Stimulated activated naive B cell treated with anti-CD40 and anti-IgM and Interleukin-4, amounts not matched to agents 10 μg/mL and 1 μg/mL and 100 μg/mL, for 72 hours (primary cell): ENCODE measurements around the gene CNOT9.

ENCODE experiments used
- ATAC-seq, 2 donors: fragments of 150-1000 bp; cut with Tn5 transposase; replicated peaks; 2 replicates each; pipeline ENCODE4 v1.10.0; 2021; ENCODE audit warnings: moderate library complexity in 1 of 2
- DNase-seq: peaks from one replicate; pipeline ENCODE4 v3.0.0; 2021
- H3K27ac Mint-ChIP-seq: one replicate; pipeline ENCODE4 v1.8.0; 2022; ENCODE audit warnings: mild to moderate bottlenecking, mixed read lengths
- H3K27me3 Mint-ChIP-seq, 2 donors: one replicate each; pipeline ENCODE4 v1.8.0; 2022; ENCODE audit warnings: mixed read lengths in 2 of 2
- H3K36me3 Mint-ChIP-seq, 2 donors: one replicate each; pipeline ENCODE4 v1.8.0; 2022; ENCODE audit warnings: mixed read lengths in 2 of 2, mild to moderate bottlenecking in 1 of 2
- H3K4me1 Mint-ChIP-seq, 2 donors: one replicate each; pipeline ENCODE4 v1.8.0; 2022; ENCODE audit warnings: mixed read lengths in 2 of 2, mild to moderate bottlenecking in 1 of 2
- H3K4me3 Mint-ChIP-seq, 2 donors: one replicate each; pipeline ENCODE4 v1.8.0; 2022; ENCODE audit warnings: mild to moderate bottlenecking in 2 of 2, mixed read lengths in 2 of 2, moderate library complexity in 1 of 2
- H3K9me3 Mint-ChIP-seq, 2 donors: one replicate each; pipeline ENCODE4 v1.8.0; 2022; ENCODE audit warnings: mixed read lengths in 2 of 2, mild to moderate bottlenecking in 1 of 2

The CNOT9 gene

DNA sequence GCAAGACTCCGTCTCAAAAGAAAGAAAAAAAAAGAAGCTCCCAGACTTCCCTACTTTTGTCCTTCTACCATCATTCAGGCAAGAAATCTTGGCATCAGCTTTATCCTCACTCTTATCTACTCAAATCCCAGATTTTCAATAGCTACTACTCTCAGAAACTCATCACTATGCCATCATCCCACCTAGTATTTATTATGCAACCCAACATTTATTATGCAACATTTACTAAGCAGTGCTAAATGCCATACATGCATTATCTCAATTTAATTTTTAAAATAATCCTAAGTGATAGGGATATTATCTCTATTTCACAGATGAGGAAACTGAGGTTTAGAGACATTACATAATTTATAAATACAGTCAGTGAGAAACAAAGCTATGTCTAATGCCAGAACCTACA is 4.6 kb upstream of the CNOT9 start:
- H3K27ac Mint-ChIP-seq: no peak overlapping the region
- peaks cover 18 to 29% of the 10 kb centered on the region in 2 donors for H3K4me1 Mint-ChIP-seq
- no peaks in the 10 kb centered on the region for H3K27me3 Mint-ChIP-seq
- ATAC-seq (no peak), DNase-seq (no peak)
- no peaks in the 10 kb centered on the region for H3K9me3 Mint-ChIP-seq
- H3K4me3 Mint-ChIP-seq: no peak overlapping the region
- H3K36me3 Mint-ChIP-seq: peaks cover 27 to 45% of the 10 kb centered on the region in 2 donors

DNA sequence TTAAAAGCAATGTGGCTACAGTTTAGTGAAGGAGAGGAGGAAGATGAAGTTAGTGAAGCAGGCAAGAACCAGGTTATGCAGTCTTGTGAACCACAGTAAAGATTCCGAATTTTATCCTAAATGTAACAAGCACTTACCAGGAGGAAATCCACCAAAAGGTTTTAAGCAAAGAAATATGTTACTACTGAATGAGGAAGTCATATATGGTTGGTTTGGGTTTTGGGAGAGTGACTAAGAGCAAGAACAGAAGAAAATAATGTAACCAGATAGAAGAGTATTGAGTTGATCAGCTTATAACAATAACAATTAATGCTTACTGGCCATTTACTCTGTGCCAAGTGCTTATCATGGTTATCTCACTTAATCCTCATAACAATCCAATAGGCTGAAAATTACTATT is 2.3 kb upstream of the CNOT9 start:
- H3K27ac Mint-ChIP-seq: no peak overlapping the region
- no peaks in the 10 kb centered on the region for H3K27me3 Mint-ChIP-seq
- DNase-seq: no peak
- ATAC-seq: no peak
- no peaks in the 10 kb centered on the region for H3K9me3 Mint-ChIP-seq
- peak overlapping the region; percentile 88 to 96 for H3K4me3 Mint-ChIP-seq
- H3K36me3 Mint-ChIP-seq: peaks cover 24 to 42% of the 10 kb centered on the region in 2 donors
- H3K4me1 Mint-ChIP-seq: peaks cover 29 to 47% of the 10 kb centered on the region in 2 donors

- ATAC-seq (peak; percentile 43 to 50), DNase-seq (no peak)
- Mint-ChIP-seq H3K27me3 (no peaks in the 10 kb centered on the region), H3K36me3 (peaks cover 23 to 40% of the 10 kb centered on the region in 2 donors), H3K9me3 (no peaks in the 10 kb centered on the region), H3K4me1 (peaks cover 29 to 52% of the 10 kb centered on the region in 2 donors), H3K4me3 (peak overlapping the region; percentile 88 to 96), H3K27ac (peak overlapping the region; percentile 100)
Measured at GRCh38 chr2:218567797-218568189, 846 bp upstream of the CNOT9 start.

DNA sequence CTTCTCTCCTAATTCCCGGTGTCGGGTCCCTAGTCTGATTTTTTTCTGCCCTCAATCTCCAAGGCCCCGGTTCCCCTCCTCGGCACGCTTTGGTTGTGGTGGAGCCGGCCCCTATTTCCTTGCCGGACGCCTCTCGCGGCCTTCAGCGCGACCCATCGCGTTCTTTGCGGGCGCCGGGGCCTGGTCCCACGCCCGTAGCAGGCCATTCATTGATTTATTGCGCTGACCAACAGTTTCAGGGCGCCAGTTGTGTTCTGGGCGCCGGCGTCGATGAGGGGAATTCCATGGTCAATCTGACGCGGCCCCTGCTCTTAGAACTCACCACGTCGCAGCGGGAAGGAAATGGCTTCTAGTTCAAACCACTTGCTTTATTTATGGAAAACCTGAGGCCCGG is 396 bp downstream of the CNOT9 start:
- peaks cover 18 to 34% of the 10 kb centered on the region in 2 donors for H3K36me3 Mint-ChIP-seq
- H3K4me3 Mint-ChIP-seq: peak overlapping the region; percentile 88 to 96
- H3K9me3 Mint-ChIP-seq: no peaks in the 10 kb centered on the region
- peaks cover 29 to 50% of the 10 kb centered on the region in 2 donors for H3K4me1 Mint-ChIP-seq
- no peaks in the 10 kb centered on the region for H3K27me3 Mint-ChIP-seq
- H3K27ac Mint-ChIP-seq: peak overlapping the region; percentile 100
- DNase-seq (peak; percentile 41), ATAC-seq (peak; percentile 45 to 46)

GRCh38 chr2:218569661-218570500 is 1.2 kb downstream of the CNOT9 start:
- DNase-seq (no peak), ATAC-seq (no peak)
- Mint-ChIP-seq H3K4me3 (peak overlapping the region; percentile 88 to 96), H3K4me1 (peaks cover 27 to 44% of the 10 kb centered on the region in 2 donors), H3K36me3 (peaks cover 15 to 29% of the 10 kb centered on the region in 2 donors), H3K27me3 (no peaks in the 10 kb centered on the region), H3K9me3 (no peaks in the 10 kb centered on the region), H3K27ac (peak overlapping the region; percentile 100)

GRCh38 chr2:218570850-218571249 is 2.2 kb downstream of the CNOT9 start:
- Mint-ChIP-seq H3K9me3 (no peaks in the 10 kb centered on the region), H3K4me1 (peaks cover 27 to 43% of the 10 kb centered on the region in 2 donors), H3K36me3 (peaks cover 17 to 32% of the 10 kb centered on the region in 2 donors), H3K27me3 (no peaks in the 10 kb centered on the region), H3K4me3 (peak overlapping the region; percentile 88 to 96), H3K27ac (peak overlapping the region; percentile 33)
- ATAC-seq (no peak), DNase-seq (no peak)

DNA sequence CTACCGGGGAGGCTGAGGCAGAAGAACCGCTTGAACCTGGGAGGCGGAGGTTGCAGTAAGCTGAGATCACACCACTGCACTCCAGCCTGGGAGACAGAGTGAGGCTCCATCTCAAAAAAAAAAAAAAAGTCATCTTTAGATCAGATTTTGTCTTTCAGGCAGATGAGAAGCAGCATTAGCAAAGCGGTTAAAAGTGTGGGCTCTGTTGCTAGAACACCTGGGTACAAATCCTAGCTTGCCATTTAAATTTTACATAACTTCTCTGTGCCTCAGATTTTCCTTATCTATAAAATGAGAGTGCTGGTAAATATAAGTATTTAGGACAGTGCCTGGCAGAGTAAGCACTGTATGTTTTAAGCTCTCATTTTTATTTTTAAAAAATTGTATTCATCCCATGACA is 8.2 kb downstream of the CNOT9 start:
- H3K27me3 Mint-ChIP-seq: no peaks in the 10 kb centered on the region
- no peak for DNase-seq
- H3K27ac Mint-ChIP-seq: no peak overlapping the region
- peaks cover 13 to 35% of the 10 kb centered on the region in 2 donors for H3K36me3 Mint-ChIP-seq
- no peaks in the 10 kb centered on the region for H3K9me3 Mint-ChIP-seq
- H3K4me3 Mint-ChIP-seq: no peak overlapping the region
- peaks cover 8 to 20% of the 10 kb centered on the region in 2 donors for H3K4me1 Mint-ChIP-seq
- no peak for ATAC-seq

GRCh38 chr2:218577482-218578220 is 9.0 kb downstream of the CNOT9 start:
- ATAC-seq: no peak
- peaks cover 7 to 18% of the 10 kb centered on the region in 2 donors for H3K4me1 Mint-ChIP-seq
- no peaks in the 10 kb centered on the region for H3K9me3 Mint-ChIP-seq
- peaks cover 13 to 35% of the 10 kb centered on the region in 2 donors for H3K36me3 Mint-ChIP-seq
- no peak overlapping the region for H3K27ac Mint-ChIP-seq
- no peak overlapping the region for H3K4me3 Mint-ChIP-seq
- no peak for DNase-seq
- no peaks in the 10 kb centered on the region for H3K27me3 Mint-ChIP-seq

- no peaks in the 10 kb centered on the region for H3K27me3 Mint-ChIP-seq
- H3K36me3 Mint-ChIP-seq: peaks cover 19 to 41% of the 10 kb centered on the region in 2 donors
- no peaks in the 10 kb centered on the region for H3K9me3 Mint-ChIP-seq
- no peak overlapping the region for H3K4me3 Mint-ChIP-seq
- ATAC-seq: no peak
- no peak for DNase-seq
- no peak overlapping the region for H3K27ac Mint-ChIP-seq
- peaks cover 6 to 22% of the 10 kb centered on the region in 2 donors for H3K4me1 Mint-ChIP-seq
Measured at GRCh38 chr2:218578272-218578877, 9.7 kb downstream of the CNOT9 start.

- H3K4me3 Mint-ChIP-seq: no peak overlapping the region
- peaks cover 32 to 51% of the 10 kb centered on the region in 2 donors for H3K36me3 Mint-ChIP-seq
- H3K27me3 Mint-ChIP-seq: no peaks in the 10 kb centered on the region
- H3K9me3 Mint-ChIP-seq: no peaks in the 10 kb centered on the region
- ATAC-seq (peak; percentile 60 to 74), DNase-seq (no peak)
- peaks cover 6 to 26% of the 10 kb centered on the region in 2 donors for H3K4me1 Mint-ChIP-seq
- H3K27ac Mint-ChIP-seq: no peak overlapping the region
Measured at GRCh38 chr2:218582076-218582475, 13.4 kb downstream of the CNOT9 start.

GRCh38 chr2:218583983-218584850 is 15.6 kb downstream of the CNOT9 start:
- peaks cover 27 to 44% of the 10 kb centered on the region in 2 donors for H3K36me3 Mint-ChIP-seq
- H3K27ac Mint-ChIP-seq: no peak overlapping the region
- no peaks in the 10 kb centered on the region for H3K27me3 Mint-ChIP-seq
- no peaks in the 10 kb centered on the region for H3K9me3 Mint-ChIP-seq
- DNase-seq: no peak
- H3K4me1 Mint-ChIP-seq: peaks cover 0 to 12% of the 10 kb centered on the region in 2 donors
- H3K4me3 Mint-ChIP-seq: no peak overlapping the region
- no peak for ATAC-seq

GRCh38 chr2:218585541-218585940 is 16.9 kb downstream of the CNOT9 start:
- DNase-seq (no peak), ATAC-seq (no peak)
- no peaks in the 10 kb centered on the region for H3K27me3 Mint-ChIP-seq
- H3K4me3 Mint-ChIP-seq: no peak overlapping the region
- H3K9me3 Mint-ChIP-seq: no peaks in the 10 kb centered on the region
- H3K36me3 Mint-ChIP-seq: peaks cover 32 to 49% of the 10 kb centered on the region in 2 donors
- no peak overlapping the region for H3K27ac Mint-ChIP-seq
- H3K4me1 Mint-ChIP-seq: peaks cover 0 to 12% of the 10 kb centered on the region in 2 donors

- Mint-ChIP-seq H3K4me3 (no peak overlapping the region), H3K27me3 (peaks cover 10 to 12% of the 10 kb centered on the region in 2 donors), H3K9me3 (no peaks in the 10 kb centered on the region), H3K36me3 (no peaks in the 10 kb centered on the region), H3K27ac (no peak overlapping the region), H3K4me1 (peaks cover 0 to under 1% of the 10 kb centered on the region in 2 donors)
- DNase-seq: no peak
- no peak for ATAC-seq
Measured at GRCh38 chr2:218605432-218605831, 36.8 kb downstream of the CNOT9 start.
